Mesendoderm (in vitro differentiated cells): ENCODE results near the gene ACR.
A peak's percentile ranks its signal among the peaks of the same experiment; 100 is the strongest.

Experiments used
- DNase-seq: peaks from one replicate; pipeline ENCODE4 v3.0.0; 2013
- H2AK5ac ChIP-seq: 2 replicates; pipeline ENCODE4 v1.6.1; 2013; ENCODE audit warnings: low read length, inconsistent platforms
- H2BK120ac ChIP-seq: 2 replicates; pipeline ENCODE4 v1.6.1; 2013; ENCODE audit warnings: low read depth, mild to moderate bottlenecking, low read length, moderate library complexity, mixed read lengths
- H2BK15ac ChIP-seq: replicated peaks from 2 replicates; pipeline ENCODE4 v1.6.1; 2013; ENCODE audit warnings: low read depth, mild to moderate bottlenecking, moderate library complexity
- H2BK5ac ChIP-seq: 2 replicates; pipeline ENCODE4 v1.6.1; 2013; ENCODE audit warnings: low read length, inconsistent platforms
- H3K18ac ChIP-seq: 2 replicates; pipeline ENCODE4 v1.6.1; 2013; ENCODE audit warnings: mild to moderate bottlenecking, low read length, mixed read lengths
- H3K23ac ChIP-seq: one replicate; pipeline ENCODE4 v1.6.1; 2013; ENCODE audit warnings: low read length
- H3K27ac ChIP-seq: 2 replicates; pipeline ENCODE4 v1.5.1; 2013; ENCODE audit warnings: low read depth, mild to moderate bottlenecking, inconsistent platforms, low read length, moderate library complexity
- H3K27me3 ChIP-seq: 2 replicates; pipeline ENCODE4 v1.6.1; 2013; ENCODE audit warnings: low read length, control low read depth, mild to moderate bottlenecking, inconsistent platforms; ENCODE audit not compliant: insufficient read depth, poor library complexity
- H3K36me3 ChIP-seq: 2 replicates; pipeline ENCODE4 v1.6.1; 2013; ENCODE audit warnings: low read length, inconsistent platforms; ENCODE audit not compliant: control insufficient read depth, insufficient read depth
- H3K4ac ChIP-seq: one replicate; pipeline ENCODE4 v1.6.1; 2013; ENCODE audit warnings: low read depth, mild to moderate bottlenecking, low read length, moderate library complexity
- H3K4me1 ChIP-seq: 2 replicates; pipeline ENCODE4 v1.6.1; 2013; ENCODE audit warnings: low read depth, low read length, inconsistent platforms; ENCODE audit not compliant: control insufficient read depth
- H3K4me2 ChIP-seq: 2 replicates; pipeline ENCODE4 v1.6.1; 2013; ENCODE audit warnings: low read length
- H3K4me3 ChIP-seq: 2 replicates; pipeline ENCODE4 v1.5.1; 2013; ENCODE audit warnings: mild to moderate bottlenecking, low read length
- H3K56ac ChIP-seq: one replicate; pipeline ENCODE4 v1.6.1; 2013; ENCODE audit warnings: low read length
- H3K79me1 ChIP-seq: 2 replicates; pipeline ENCODE4 v1.6.1; 2013; ENCODE audit warnings: low read length, inconsistent platforms
- H3K79me2 ChIP-seq: 2 replicates; pipeline ENCODE4 v1.6.1; 2013; ENCODE audit warnings: mild to moderate bottlenecking, low read length; ENCODE audit not compliant: control insufficient read depth, insufficient read depth
- H3K9ac ChIP-seq: 2 replicates; pipeline ENCODE4 v1.6.1; 2013; ENCODE audit warnings: low read length, inconsistent platforms
- H4K5ac ChIP-seq: one replicate; pipeline ENCODE4 v1.6.1; 2013; ENCODE audit warnings: low read length
- H4K8ac ChIP-seq: one replicate; pipeline ENCODE4 v1.6.1; 2013; ENCODE audit warnings: low read depth, mild to moderate bottlenecking, control low read depth, low read length, moderate library complexity
- WGBS: extraction: QIAGEN DNeasy Blood & Tissue Kit; methylation state at CpG from one replicate; pipeline ENCODE4 v1.1.7; 2013; ENCODE audit warnings: low lambda C conversion rate, missing lambda C conversion rate; ENCODE audit not compliant: insufficient coverage; ENCODE audit errors: extremely low coverage; 5-methylcytosine and 5-hydroxymethylcytosine counted together

The ACR gene

DNA sequence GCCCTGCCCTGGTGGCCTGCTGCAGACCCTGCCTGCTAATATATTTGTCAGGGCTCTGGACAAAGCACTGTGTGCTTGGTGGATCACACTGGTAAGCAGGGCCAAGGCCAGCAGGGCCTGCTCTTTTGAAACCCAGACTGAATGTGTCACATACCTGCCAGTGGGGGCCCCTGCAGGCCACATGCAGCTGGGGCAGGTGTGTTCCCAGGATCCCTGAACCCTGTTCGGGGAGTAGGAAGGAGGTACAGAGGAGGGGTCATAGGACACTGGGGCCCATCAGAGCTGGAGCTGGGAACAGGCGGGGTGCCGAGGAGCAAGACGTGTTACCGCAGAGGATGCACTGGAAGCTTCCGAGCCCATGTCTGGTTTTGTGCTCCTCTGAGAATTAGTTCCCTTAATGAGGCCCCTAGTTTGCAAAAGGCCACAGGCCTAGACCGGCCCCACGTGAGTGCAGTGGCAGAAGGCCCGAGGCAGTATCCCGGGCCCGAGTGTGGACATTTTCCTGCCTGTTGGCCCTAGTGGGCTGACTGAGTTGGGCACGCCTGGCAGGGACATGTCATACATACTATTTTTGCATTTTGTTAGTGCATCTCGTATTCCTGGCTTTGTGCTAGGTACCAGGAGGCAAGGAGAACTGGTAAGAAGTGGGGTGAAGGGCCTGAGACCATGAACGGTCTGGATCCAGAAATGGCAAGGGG is 11.2 kb upstream of the ACR start:
- H3K27ac ChIP-seq: no peak overlapping the region
- H4K8ac ChIP-seq: no peak overlapping the region
- no peak overlapping the region for H3K56ac ChIP-seq
- no CpG with 5 or more reads among the region's 14 CpGs for WGBS
- H3K27me3 ChIP-seq: peaks cover 5% of the 10 kb centered on the region
- H3K4me2 ChIP-seq: no peak overlapping the region
- H2BK120ac ChIP-seq: no peak overlapping the region
- DNase-seq: peak; percentile 33
- no peak overlapping the region for H3K23ac ChIP-seq
- H3K9ac ChIP-seq: no peak overlapping the region
- no peak overlapping the region for H2BK15ac ChIP-seq
- no peak overlapping the region for H2BK5ac ChIP-seq
- no peak overlapping the region for H4K5ac ChIP-seq
- H2AK5ac ChIP-seq: no peak overlapping the region
- H3K36me3 ChIP-seq: no peaks in the 10 kb centered on the region
- H3K79me1 ChIP-seq: no peaks in the 10 kb centered on the region
- H3K18ac ChIP-seq: no peak overlapping the region
- no peaks in the 10 kb centered on the region for H3K4me1 ChIP-seq
- no peak overlapping the region for H3K4me3 ChIP-seq
- no peaks in the 10 kb centered on the region for H3K79me2 ChIP-seq
- H3K4ac ChIP-seq: no peak overlapping the region

DNA sequence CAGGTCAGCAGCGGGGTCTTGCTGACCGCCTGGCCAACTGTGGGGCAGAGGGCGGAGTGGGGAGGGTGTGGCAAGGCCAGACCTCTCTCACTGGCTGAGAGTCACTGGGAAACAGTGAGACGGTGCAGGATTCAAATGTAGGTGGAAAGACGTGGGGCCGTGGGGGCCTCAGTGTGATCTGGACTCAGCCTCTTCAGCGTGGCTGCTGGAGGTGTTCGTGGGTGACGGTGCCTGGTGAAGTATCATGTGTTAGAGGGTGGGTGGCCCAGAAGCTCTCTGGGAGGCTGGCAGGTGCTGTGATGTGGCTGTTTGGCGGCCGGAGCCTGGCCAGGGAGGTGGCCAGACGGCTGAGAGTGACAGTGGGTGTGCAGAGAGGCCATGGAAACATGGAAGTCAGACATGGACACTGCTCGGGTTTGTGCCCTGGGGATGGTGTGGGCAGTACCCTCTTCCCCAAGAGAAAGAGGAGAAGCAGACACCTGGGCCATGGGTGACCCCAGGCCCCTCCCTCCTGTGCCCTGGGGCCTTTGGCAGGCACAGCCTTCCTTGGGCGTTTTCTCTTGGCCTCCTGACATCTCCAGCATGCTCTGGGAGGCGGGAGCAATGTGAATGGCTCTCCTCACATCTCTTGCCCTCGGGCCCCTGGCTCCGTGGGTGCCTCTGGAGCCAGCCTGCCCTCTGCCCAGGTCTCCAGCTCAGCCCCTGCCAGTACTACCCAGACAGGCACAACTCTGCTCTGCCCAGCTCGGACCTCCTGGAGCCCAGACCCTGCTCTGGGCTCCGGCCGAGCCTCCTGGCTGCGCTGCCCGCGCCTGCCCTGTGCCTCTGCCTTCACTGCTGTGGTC is 10.1 kb upstream of the ACR start:
- no peaks in the 10 kb centered on the region for H3K4me1 ChIP-seq
- H2BK15ac ChIP-seq: no peak overlapping the region
- no peaks in the 10 kb centered on the region for H3K79me2 ChIP-seq
- no peak overlapping the region for H3K9ac ChIP-seq
- H4K5ac ChIP-seq: no peak overlapping the region
- no peak overlapping the region for H3K4ac ChIP-seq
- no peaks in the 10 kb centered on the region for H3K36me3 ChIP-seq
- H3K27ac ChIP-seq: no peak overlapping the region
- peaks cover 5% of the 10 kb centered on the region for H3K27me3 ChIP-seq
- no peak overlapping the region for H4K8ac ChIP-seq
- H3K4me2 ChIP-seq: no peak overlapping the region
- no peak overlapping the region for H2BK120ac ChIP-seq
- no peak overlapping the region for H3K18ac ChIP-seq
- no peak overlapping the region for H3K23ac ChIP-seq
- DNase-seq: no peak
- WGBS: no CpG with 5 or more reads among the region's 23 CpGs
- H3K79me1 ChIP-seq: no peaks in the 10 kb centered on the region
- H2BK5ac ChIP-seq: no peak overlapping the region
- no peak overlapping the region for H2AK5ac ChIP-seq
- H3K4me3 ChIP-seq: no peak overlapping the region
- H3K56ac ChIP-seq: no peak overlapping the region

DNA sequence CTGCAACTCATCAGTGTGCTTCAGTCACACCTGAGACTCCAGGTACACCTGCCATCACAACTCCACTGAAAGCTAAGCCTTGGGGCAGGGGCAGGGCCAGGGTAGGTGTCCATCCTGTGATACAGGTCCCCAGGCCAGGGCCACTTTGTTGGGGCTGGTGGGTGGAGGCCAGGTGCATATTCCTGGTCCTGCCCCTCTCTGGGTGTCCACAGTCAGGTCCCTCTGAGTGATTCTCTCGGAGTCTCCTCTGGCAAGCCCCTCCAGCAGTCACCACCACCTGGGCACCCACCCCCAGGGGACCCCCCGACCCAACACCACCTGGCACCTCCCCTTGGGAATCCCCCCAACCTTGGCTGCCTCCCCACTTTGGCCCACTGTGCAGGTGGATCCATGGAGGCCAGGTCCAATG is 9.5 kb upstream of the ACR start:
- Histone ChIP-seq H3K4me2 (no peak overlapping the region), H3K4ac (no peak overlapping the region), H3K9ac (no peak overlapping the region), H3K18ac (no peak overlapping the region), H3K23ac (no peak overlapping the region), H4K8ac (no peak overlapping the region), H3K4me3 (no peak overlapping the region), H2BK120ac (no peak overlapping the region), H2BK15ac (no peak overlapping the region), H3K36me3 (no peaks in the 10 kb centered on the region), H3K79me2 (no peaks in the 10 kb centered on the region), H2AK5ac (no peak overlapping the region), H3K79me1 (no peaks in the 10 kb centered on the region), H4K5ac (no peak overlapping the region), H3K27me3 (peaks cover 6% of the 10 kb centered on the region), H3K56ac (no peak overlapping the region), H3K27ac (no peak overlapping the region), H2BK5ac (no peak overlapping the region), H3K4me1 (no peaks in the 10 kb centered on the region)
- no peak for DNase-seq
- no CpG with 5 or more reads among the region's 2 CpGs for WGBS

DNA sequence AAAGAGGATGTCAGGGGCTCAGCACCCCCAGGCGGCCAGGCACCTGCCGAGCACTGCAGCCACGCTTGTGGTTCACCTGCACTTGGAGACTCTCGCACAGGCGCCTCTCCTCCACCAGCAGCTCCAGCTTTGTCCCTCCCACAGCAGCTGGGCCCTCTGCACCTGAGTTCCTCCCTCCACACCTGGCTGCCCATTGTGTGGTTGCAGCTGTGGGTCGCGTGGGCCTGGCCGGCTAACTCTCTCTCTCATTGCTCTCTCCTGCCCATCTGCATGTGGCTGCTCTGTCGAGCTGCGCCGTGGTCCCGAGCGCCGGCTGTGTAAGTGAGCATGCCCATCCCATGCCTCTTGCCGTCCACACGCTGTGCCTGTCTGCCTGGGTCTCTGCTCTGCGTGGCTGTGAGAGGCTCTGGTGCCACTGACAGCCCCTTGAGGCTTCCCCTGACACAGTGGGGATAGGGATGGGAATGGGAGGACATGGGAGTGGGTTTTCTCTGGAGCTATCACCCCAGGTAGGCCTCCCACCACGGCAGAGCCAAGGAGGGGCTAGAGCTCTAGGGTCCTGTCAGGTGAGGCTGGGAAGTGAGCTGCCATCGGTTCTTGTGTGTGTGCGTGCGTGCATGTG is 8.5 kb upstream of the ACR start:
- H3K27me3 ChIP-seq: peaks cover 6% of the 10 kb centered on the region
- H3K79me1 ChIP-seq: no peaks in the 10 kb centered on the region
- H3K18ac ChIP-seq: no peak overlapping the region
- no peaks in the 10 kb centered on the region for H3K4me1 ChIP-seq
- no peak overlapping the region for H3K4me2 ChIP-seq
- WGBS: no CpG with 5 or more reads among the region's 21 CpGs
- H3K9ac ChIP-seq: no peak overlapping the region
- H2BK5ac ChIP-seq: no peak overlapping the region
- no peak overlapping the region for H2BK15ac ChIP-seq
- H2AK5ac ChIP-seq: no peak overlapping the region
- H3K27ac ChIP-seq: no peak overlapping the region
- H4K8ac ChIP-seq: no peak overlapping the region
- H3K79me2 ChIP-seq: no peaks in the 10 kb centered on the region
- no peak overlapping the region for H4K5ac ChIP-seq
- no peak overlapping the region for H2BK120ac ChIP-seq
- no peak overlapping the region for H3K4ac ChIP-seq
- no peak overlapping the region for H3K4me3 ChIP-seq
- no peak overlapping the region for H3K23ac ChIP-seq
- H3K56ac ChIP-seq: no peak overlapping the region
- no peak for DNase-seq
- H3K36me3 ChIP-seq: no peaks in the 10 kb centered on the region

DNA sequence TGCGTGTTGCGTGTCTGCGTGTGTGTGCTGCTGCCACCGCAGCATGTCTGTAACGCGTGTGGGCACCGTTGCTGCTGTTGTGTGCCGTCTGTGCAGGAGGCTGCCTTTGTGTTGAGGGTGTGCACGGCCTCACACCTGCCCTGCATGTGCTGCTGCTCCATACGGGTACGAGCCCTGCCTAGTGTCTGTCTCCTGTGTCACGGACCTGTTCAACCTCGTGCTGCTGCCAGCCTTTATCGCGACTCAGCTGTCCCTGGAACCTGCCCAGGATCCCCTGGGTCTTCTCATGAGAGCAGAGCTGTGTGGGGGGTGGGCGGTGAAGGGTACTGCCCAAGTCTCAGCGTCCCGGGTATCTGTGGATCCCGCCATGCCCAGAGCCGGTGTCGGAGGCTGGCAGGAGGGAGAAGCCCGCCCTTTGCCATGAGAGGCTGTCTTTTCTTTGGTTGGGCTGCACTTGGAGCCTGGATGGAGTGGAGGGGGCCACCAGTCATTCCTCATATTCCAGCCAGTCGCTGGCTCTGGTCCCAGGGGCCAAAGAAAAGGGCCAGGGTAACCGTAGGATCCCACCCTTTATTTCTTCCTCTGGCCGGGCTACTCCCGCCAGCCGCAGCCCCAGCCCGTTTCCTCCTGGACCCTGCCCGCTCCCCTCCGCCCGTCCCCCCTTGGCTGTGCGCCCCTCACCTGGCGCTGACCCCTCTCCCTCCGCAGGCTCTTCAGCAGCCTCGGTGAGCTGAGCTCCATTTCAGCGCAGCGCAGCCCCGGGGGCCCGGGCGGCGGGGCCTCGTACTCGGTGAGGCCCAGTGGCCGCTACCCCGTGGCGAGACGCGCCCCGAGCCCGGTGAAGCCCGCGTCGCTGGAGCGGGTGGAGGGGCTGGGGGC is 7.8 kb upstream of the ACR start:
- H3K9ac ChIP-seq: no peak overlapping the region
- H2AK5ac ChIP-seq: no peak overlapping the region
- no peak overlapping the region for H3K18ac ChIP-seq
- no peak overlapping the region for H4K8ac ChIP-seq
- no peak overlapping the region for H2BK120ac ChIP-seq
- no peak for DNase-seq
- no peak overlapping the region for H4K5ac ChIP-seq
- H3K4me1 ChIP-seq: no peaks in the 10 kb centered on the region
- H3K27ac ChIP-seq: no peak overlapping the region
- H3K23ac ChIP-seq: no peak overlapping the region
- no peaks in the 10 kb centered on the region for H3K79me1 ChIP-seq
- no peak overlapping the region for H2BK5ac ChIP-seq
- no peak overlapping the region for H3K4ac ChIP-seq
- no peak overlapping the region for H3K4me3 ChIP-seq
- H3K36me3 ChIP-seq: no peaks in the 10 kb centered on the region
- H2BK15ac ChIP-seq: no peak overlapping the region
- no peak overlapping the region for H3K4me2 ChIP-seq
- H3K56ac ChIP-seq: no peak overlapping the region
- peaks cover 6% of the 10 kb centered on the region for H3K27me3 ChIP-seq
- WGBS: no CpG with 5 or more reads among the region's 54 CpGs
- no peaks in the 10 kb centered on the region for H3K79me2 ChIP-seq
